GM19328 (cell line): ENCODE measurements around the gene PITPNC1.
"Not testable (repeated sequence)": the region's sequence is repeated elsewhere in the genome, so short reads cannot be mapped to it uniquely, and the experiment has no call there.

Source experiments
- ATAC-seq: cut with Tn5 transposase; IDR thresholded peaks from one replicate; pipeline ENCODE4 v1.9.1; 2021; ENCODE audit warnings: mild to moderate bottlenecking, moderate library complexity; ENCODE audit not compliant: unreplicated experiment

Gene PITPNC1

GRCh38 chr17:67569873-67570272 lies 192.8 kb downstream of the PITPNC1 start:
- ATAC-seq: no peak

- no peak for ATAC-seq
These were observed 193.7 kb downstream of the PITPNC1 start for GRCh38 chr17:67570797-67571196.

- ATAC-seq: no peak
These were observed 194.4 kb downstream of the PITPNC1 start for GRCh38 chr17:67571478-67571877.

GRCh38 chr17:67573987-67574657 lies 197.0 kb downstream of the PITPNC1 start:
- ATAC-seq: no peak

GRCh38 chr17:67574658-67575293 lies 197.7 kb downstream of the PITPNC1 start:
- no peak for ATAC-seq

- no peak for ATAC-seq
These were observed 198.2 kb downstream of the PITPNC1 start for GRCh38 chr17:67575325-67575724.

GRCh38 chr17:67576471-67577115 lies 199.5 kb downstream of the PITPNC1 start:
- ATAC-seq: no peak

- ATAC-seq: no peak
These were observed 200.5 kb downstream of the PITPNC1 start for GRCh38 chr17:67577429-67578141.

- no peak for ATAC-seq
These were observed 201.0 kb downstream of the PITPNC1 start for GRCh38 chr17:67578142-67578457.

- ATAC-seq: not testable (repeated sequence)
These were observed 201.8 kb downstream of the PITPNC1 start for GRCh38 chr17:67578679-67579405.

- no peak for ATAC-seq
These were observed 205.6 kb downstream of the PITPNC1 start for GRCh38 chr17:67582673-67583081.

- ATAC-seq: no peak
These were observed 208.1 kb downstream of the PITPNC1 start for GRCh38 chr17:67585077-67585602.

GRCh38 chr17:67588326-67588725 lies 211.2 kb downstream of the PITPNC1 start:
- ATAC-seq: no peak

GRCh38 chr17:67594115-67594880 lies 217.2 kb downstream of the PITPNC1 start:
- no peak for ATAC-seq

GRCh38 chr17:67600408-67600807 lies 223.3 kb downstream of the PITPNC1 start:
- ATAC-seq: no peak

- no peak for ATAC-seq
These were observed 224.8 kb downstream of the PITPNC1 start for GRCh38 chr17:67601897-67602296.

GRCh38 chr17:67602444-67602843 lies 225.4 kb downstream of the PITPNC1 start:
- no peak for ATAC-seq

- ATAC-seq: no peak
These were observed 225.9 kb downstream of the PITPNC1 start for GRCh38 chr17:67602974-67603373.

GRCh38 chr17:67605256-67605912 lies 228.3 kb downstream of the PITPNC1 start:
- ATAC-seq: no peak
